T-helper 9 cell (primary cell): Measurements from ENCODE around the gene IRF2.

Experiments
- DNase-seq: peaks from one replicate; pipeline ENCODE4 v3.0.0-alpha.2; 2020

IRF2 gene

GRCh38 chr4:184406958-184407391 lies 67.4 kb downstream of the IRF2 start:
- DNase-seq: no peak

GRCh38 chr4:184404047-184404446 lies 70.3 kb downstream of the IRF2 start:
- DNase-seq: no peak

- DNase-seq: no peak
Measured at GRCh38 chr4:184403384-184403781, 71.0 kb downstream of the IRF2 start.

GRCh38 chr4:184402740-184403383 lies 71.5 kb downstream of the IRF2 start:
- no peak for DNase-seq

GRCh38 chr4:184402239-184402638 lies 72.1 kb downstream of the IRF2 start:
- DNase-seq: no peak

GRCh38 chr4:184401397-184402171 lies 72.8 kb downstream of the IRF2 start:
- no peak for DNase-seq

- no peak for DNase-seq
Measured at GRCh38 chr4:184400891-184401290, 73.5 kb downstream of the IRF2 start.

DNA sequence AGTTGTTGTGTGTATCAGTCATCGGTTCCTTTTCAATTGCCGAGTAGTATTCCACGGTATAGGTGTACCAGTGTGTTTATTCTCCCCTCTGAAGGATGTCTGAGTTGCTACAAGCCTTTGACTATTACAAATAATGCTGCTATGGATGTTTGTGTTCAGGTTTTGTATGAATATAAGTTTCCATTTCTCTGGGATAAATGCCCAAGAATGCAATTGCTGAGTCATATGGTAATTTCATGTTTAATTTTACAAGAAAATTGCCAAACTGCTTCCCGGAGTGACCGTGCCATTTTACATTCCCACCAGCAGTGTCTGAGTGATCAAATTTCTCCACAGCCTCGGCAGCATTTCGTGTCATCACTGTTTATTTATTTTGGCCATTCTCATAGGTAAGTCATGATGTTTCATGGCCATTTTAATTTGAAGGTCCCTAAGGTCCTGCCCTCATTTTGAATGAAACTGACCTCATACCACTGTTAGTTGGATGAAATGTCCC lies 73.9 kb downstream of the IRF2 start:
- DNase-seq: no peak

DNA sequence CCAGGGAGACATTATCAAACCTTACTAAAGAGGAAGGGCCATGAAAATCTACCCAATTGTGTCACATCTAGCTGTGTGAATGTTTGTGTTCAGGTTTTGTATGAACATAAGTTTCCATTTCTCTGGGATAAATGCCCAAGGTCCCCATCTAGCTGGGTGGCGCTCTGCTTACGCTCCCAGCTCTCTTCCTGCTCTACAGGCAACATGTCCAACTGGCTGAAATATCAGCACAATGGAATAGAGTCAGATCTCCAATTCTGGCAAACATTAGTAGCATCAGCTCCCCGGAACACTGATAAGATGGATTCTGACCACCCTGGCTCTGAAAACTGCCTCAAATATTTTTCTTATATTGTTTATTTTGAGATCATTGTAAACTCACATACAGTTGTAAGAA lies 74.8 kb downstream of the IRF2 start:
- no peak for DNase-seq

DNA sequence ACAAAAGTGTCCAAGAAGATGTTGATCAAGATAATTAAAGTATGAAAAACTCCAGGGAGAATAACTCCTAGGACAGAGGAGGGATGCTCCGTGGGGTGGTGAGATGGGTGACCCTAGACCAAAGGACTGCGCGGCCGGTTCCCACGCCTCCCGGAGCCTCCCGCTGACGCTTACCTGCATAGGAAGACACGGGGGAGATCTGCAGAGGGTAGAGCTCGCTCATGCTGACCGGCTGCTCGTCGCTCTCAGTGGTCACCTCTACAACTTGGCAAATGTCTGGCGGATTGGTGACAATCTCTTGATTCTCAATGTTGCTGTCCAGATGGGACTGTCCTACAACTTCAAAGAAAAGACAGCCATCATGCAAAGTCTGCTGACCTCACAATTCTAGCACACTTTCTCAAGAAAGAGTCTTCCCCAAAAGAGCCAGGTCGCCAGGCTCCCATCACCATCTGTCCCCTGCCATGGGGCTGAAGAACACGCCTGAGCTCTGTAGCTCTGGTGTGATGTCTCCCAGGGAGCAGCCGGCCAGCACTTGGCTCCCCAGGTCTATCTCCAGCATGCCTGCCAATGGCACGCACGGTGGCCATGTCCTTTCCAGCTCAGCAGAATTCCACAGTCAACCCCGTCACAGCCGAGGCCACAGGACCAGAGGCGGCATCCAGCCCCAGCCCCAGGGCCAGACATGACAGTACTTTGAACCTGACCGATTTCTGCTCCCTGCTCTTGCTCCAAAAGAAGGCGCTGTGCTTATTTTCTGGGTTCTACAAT lies 75.4 kb downstream of the IRF2 start:
- no peak for DNase-seq

- no peak for DNase-seq
Measured at GRCh38 chr4:184397516-184398163, 76.7 kb downstream of the IRF2 start.

- DNase-seq: no peak
Measured at GRCh38 chr4:184396570-184397515, 77.5 kb downstream of the IRF2 start.

GRCh38 chr4:184395971-184396391 lies 78.4 kb downstream of the IRF2 start:
- no peak for DNase-seq

- no peak for DNase-seq
Measured at GRCh38 chr4:184395451-184395917, 78.9 kb downstream of the IRF2 start.

GRCh38 chr4:184392748-184393559 lies 81.4 kb downstream of the IRF2 start:
- DNase-seq: no peak

- DNase-seq: no peak
Measured at GRCh38 chr4:184392316-184392715, 82.0 kb downstream of the IRF2 start.

DNA sequence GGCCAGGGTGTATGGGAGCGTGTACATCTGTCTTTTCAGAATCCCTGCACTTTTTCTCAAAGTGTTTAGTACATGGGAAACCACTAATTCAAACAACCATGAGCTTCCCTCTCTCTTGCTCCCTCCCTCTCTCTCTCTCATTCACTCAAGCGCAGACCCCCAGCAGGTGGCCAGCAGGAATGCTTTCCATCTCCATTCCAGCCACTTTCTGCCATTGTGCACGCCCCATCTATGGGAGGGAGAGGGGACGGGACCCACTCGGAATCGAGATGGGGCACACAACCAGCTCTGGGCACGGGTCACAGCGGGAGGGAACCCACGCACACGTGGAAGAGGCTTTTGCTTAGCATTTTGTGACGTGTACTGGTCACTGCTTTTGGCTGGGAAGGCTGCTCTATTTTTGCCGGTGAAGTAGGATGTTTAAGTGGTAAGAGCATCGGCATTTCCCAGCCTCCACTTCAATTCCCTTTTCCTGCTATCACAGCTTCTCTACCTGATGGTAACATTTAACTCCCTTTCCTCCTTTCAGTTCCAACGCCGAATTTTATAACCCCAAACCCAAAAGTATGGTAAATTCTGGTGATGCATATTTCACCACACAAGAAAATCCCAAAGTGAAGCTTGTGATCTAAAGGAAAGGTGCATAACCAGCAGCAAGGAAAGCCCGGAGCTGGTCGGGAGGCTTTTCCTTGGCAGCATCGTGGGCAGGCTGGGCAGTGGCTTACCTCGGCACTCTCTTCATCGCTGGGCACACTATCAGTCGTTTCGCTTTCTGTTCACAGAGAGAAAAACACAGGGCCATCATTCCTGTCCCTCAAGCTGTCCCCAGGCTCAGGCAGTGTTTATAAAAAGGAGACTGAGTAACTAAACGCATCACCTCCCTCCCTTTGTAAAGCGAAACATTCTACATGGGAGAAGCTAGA lies 84.1 kb downstream of the IRF2 start:
- DNase-seq: no peak

GRCh38 chr4:184388106-184388505 lies 86.2 kb downstream of the IRF2 start:
- DNase-seq: no peak

GRCh38 chr4:184387351-184387750 lies 87.0 kb downstream of the IRF2 start:
- no peak for DNase-seq
